ENCODE results near the gene MRPL53. TPM values are rescaled to one million over a fixed set of nuclear protein-coding genes. Genes with fewer than 3 reads are reported as not detected.
"Not testable (repeated sequence)": the region's sequence is repeated elsewhere in the genome, so short reads cannot be mapped to it uniquely, and the experiment has no call there.

Gene MRPL53
- total RNA-seq, 1 donor from 2014 or later = 61.5 TPM

DNA sequence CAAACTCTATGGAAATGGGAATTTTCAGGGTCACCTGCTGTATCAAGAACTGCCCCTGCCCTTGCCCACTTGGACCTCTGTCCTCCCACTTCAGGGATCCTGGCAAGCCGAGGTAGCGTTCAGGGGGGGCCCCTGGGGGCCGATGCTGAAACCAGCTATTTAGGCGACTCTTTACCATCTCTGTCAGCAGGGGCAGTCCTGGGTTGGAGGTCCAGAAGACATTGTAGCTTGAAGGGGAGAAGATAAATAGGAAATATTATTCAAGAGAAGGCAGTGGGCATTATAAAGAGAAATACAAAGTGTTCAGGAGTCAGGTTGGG, 9.7 kb downstream of the MRPL53 start:
- Mint-ChIP-seq H3K27me3 (ENCODE audit: unreplicated experiment) (no peaks in the 10 kb centered on the region), H3K9me3 (ENCODE audit: unreplicated experiment) (no peaks in the 10 kb centered on the region), H3K4me1 (ENCODE audit: unreplicated experiment) (peaks cover 30% of the 10 kb centered on the region), H3K4me3 (ENCODE audit: unreplicated experiment) (no peak overlapping the region), H3K36me3 (ENCODE audit: unreplicated experiment) (peaks cover 8% of the 10 kb centered on the region), H3K27ac (ENCODE audit: unreplicated experiment) (no peak overlapping the region)
- TF ChIP-seq, protein P1, sequence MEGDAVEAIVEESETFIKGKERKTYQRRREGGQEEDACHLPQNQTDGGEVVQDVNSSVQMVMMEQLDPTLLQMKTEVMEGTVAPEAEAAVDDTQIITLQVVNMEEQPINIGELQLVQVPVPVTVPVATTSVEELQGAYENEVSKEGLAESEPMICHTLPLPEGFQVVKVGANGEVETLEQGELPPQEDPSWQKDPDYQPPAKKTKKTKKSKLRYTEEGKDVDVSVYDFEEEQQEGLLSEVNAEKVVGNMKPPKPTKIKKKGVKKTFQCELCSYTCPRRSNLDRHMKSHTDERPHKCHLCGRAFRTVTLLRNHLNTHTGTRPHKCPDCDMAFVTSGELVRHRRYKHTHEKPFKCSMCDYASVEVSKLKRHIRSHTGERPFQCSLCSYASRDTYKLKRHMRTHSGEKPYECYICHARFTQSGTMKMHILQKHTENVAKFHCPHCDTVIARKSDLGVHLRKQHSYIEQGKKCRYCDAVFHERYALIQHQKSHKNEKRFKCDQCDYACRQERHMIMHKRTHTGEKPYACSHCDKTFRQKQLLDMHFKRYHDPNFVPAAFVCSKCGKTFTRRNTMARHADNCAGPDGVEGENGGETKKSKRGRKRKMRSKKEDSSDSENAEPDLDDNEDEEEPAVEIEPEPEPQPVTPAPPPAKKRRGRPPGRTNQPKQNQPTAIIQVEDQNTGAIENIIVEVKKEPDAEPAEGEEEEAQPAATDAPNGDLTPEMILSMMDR (IDR thresholded peaks at IDR 0.05) = no peak
- DNase-seq (ENCODE audit: extremely low spot score, unreplicated experiment) = no peak

DNA sequence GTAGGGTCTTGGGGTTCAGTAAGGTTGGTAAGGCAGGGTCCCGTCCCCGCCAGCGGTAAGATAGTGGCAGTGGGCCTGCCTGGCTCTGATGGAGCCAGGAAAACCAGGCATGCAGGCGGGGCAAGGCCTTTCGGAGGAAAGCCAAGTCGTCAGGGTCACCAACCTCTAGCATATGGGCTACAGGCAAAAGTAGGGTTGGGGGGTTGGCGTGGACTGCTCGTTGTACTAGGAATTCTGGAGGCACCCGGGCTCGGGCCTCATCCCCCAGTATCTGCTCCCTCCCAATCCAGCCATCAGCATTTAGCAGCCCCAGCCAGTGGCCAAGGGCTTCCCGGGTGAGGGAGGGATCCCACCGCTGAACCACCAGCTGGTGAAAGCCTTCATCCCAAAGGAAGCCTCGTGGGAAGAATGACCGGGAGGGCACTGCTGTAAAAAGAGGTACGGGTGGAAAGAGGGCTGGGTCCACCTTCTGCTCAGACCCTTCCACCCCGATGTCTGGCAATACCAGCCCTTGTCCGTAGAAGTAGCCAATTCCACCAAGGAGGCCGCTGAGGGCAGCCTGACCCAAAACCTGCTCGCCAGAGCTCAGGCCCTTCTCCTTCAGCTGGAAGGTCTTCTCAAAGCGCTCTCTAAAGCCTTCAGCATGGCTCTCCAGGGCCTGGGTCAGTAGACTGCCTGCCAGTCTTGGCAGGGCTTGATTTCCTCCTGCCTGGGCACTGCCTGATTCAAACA, 10.3 kb downstream of the MRPL53 start:
- Mint-ChIP-seq H3K4me3 (ENCODE audit: unreplicated experiment) (no peak overlapping the region), H3K27me3 (ENCODE audit: unreplicated experiment) (no peaks in the 10 kb centered on the region), H3K9me3 (ENCODE audit: unreplicated experiment) (no peaks in the 10 kb centered on the region), H3K36me3 (ENCODE audit: unreplicated experiment) (peaks cover 8% of the 10 kb centered on the region), H3K27ac (ENCODE audit: unreplicated experiment) (no peak overlapping the region), H3K4me1 (ENCODE audit: unreplicated experiment) (peaks cover 31% of the 10 kb centered on the region)
- TF ChIP-seq, protein P1 (IDR thresholded peaks at IDR 0.05) = no peak
- DNase-seq (ENCODE audit: extremely low spot score, unreplicated experiment) = no peak

DNA sequence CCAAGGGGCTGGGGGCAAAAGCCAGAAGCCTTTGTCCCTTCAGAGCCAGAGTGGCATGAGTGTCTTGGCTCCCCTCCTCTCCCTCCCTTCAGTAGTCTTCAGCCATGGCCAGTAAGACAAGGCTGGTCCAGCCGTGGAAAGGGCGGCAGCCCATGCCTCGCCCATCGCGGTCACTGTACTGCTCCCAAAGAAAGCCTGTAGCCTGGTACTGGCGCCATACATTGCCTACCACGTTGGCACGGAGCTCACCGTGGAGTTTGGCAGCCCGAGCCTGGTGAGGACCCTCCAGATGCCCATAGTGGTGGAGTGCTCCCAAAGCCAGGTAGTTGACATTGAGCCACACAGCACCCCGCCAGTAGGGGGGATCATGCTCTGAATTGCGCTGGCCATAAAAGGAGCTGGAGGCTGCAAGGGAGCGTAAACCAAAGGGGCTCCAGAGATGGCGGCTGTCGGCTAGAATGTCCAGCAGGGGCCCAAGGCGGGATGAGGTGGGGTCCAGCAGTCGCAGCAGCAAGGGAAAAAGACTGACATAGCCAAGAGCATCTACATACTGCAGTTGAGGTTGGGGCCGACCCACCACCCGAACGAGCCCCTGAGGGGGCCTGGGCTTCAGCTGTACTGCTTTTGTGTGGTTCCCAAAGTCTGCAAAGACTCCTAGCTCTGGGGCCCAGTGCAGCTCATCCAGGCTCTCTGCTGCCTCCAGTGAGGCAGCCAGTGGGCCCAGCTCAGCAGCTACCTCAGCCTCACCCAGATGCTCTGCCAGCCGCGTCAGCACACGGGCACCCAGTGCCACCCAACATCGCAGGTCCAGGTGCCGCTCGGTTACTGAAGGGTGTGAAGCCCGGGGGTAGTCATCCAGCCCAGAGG, 11.1 kb downstream of the MRPL53 start:
- Mint-ChIP-seq H3K4me1 (ENCODE audit: unreplicated experiment) (peaks cover 37% of the 10 kb centered on the region), H3K9me3 (ENCODE audit: unreplicated experiment) (no peaks in the 10 kb centered on the region), H3K27ac (ENCODE audit: unreplicated experiment) (no peak overlapping the region), H3K36me3 (ENCODE audit: unreplicated experiment) (peaks cover 8% of the 10 kb centered on the region), H3K27me3 (ENCODE audit: unreplicated experiment) (no peaks in the 10 kb centered on the region), H3K4me3 (ENCODE audit: unreplicated experiment) (no peak overlapping the region)
- TF ChIP-seq, protein P1 (IDR thresholded peaks at IDR 0.05) = no peak
- no peak for DNase-seq (ENCODE audit: extremely low spot score, unreplicated experiment)

DNA sequence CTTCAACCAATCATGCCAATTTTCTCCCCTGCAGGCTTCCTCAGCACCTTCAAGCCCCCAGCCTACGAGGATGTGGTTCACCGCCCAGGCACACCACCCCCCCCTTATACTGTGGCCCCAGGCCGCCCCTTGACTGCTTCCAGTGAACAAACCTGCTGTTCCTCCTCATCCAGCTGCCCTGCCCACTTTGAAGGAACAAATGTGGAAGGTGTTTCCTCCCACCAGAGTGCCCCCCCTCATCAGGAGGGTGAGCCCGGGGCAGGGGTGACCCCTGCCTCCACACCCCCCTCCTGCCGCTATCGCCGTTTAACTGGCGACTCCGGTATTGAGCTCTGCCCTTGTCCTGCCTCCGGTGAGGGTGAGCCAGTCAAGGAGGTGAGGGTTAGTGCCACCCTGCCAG, 12.3 kb downstream of the MRPL53 start:
- H3K36me3 Mint-ChIP-seq (ENCODE audit: unreplicated experiment); H3K9me3 Mint-ChIP-seq (ENCODE audit: unreplicated experiment); H3K27me3 Mint-ChIP-seq (ENCODE audit: unreplicated experiment); DNase-seq (ENCODE audit: extremely low spot score, unreplicated experiment); H3K27ac Mint-ChIP-seq (ENCODE audit: unreplicated experiment): not testable (repeated sequence)
- Mint-ChIP-seq H3K4me3 (ENCODE audit: unreplicated experiment) (peak overlapping the region; percentile 99), H3K4me1 (ENCODE audit: unreplicated experiment) (peaks cover 40% of the 10 kb centered on the region)

DNA sequence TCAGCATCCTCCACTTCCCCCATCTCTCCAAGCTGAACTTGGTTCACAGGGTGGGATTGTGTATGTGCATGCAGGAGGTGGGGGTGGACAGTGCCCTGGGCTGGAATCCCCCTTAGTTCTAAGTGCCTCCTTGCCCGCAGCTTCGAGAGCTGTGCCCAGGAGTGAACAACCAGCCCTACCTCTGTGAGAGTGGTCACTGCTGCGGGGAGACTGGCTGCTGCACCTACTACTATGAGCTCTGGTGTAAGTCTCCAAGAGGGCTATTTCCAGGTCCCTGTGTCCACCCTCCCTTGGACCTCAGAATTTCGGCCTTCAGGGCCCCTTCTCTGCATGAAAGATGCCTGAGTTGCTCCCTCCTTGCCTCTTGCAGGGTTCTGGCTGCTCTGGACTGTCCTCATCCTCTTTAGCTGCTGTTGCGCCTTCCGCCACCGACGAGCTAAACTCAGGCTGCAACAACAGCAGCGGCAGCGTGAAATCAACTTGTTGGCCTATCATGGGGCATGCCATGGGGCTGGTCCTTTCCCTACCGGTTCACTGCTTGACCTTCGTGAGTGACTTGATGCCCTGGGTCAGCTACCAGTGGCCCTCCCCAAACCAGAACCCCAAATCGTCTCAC, 12.9 kb downstream of the MRPL53 start:
- Mint-ChIP-seq H3K4me3 (ENCODE audit: unreplicated experiment) (peak overlapping the region; percentile 99), H3K4me1 (ENCODE audit: unreplicated experiment) (peaks cover 45% of the 10 kb centered on the region), H3K27ac (ENCODE audit: unreplicated experiment) (peak overlapping the region; percentile 98)

DNA sequence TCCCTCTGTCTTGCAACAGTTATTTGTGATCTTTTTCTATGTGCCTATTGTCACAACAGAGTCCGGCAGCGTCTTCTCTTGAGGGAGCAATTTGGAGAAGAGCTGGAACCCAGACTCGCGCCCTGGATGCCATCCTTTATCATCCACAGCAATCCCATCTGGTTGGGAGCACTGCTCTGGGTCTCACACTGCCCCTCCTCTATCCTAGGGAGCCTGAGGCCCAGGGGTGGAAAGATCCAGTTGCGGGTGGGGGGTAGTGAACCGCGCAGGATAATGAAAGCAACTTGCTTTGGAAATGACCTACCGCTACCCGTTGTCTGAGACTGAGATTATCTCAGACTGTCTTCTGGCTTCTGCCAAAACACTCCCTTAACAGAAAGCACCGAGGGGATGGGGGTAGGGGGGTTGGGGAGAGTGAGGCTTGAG, 13.5 kb downstream of the MRPL53 start:
- H3K9me3 Mint-ChIP-seq (ENCODE audit: unreplicated experiment) = no peaks in the 10 kb centered on the region
- DNase-seq (ENCODE audit: extremely low spot score, unreplicated experiment) = no peak
- H3K27me3 Mint-ChIP-seq (ENCODE audit: unreplicated experiment) = no peaks in the 10 kb centered on the region
- H3K4me3 Mint-ChIP-seq (ENCODE audit: unreplicated experiment) = peak overlapping the region; percentile 99
- H3K36me3 Mint-ChIP-seq (ENCODE audit: unreplicated experiment) = peaks cover 8% of the 10 kb centered on the region
- peak overlapping the region; percentile 98 for H3K27ac Mint-ChIP-seq (ENCODE audit: unreplicated experiment)
- H3K4me1 Mint-ChIP-seq (ENCODE audit: unreplicated experiment) = peaks cover 45% of the 10 kb centered on the region
- TF ChIP-seq, protein P1 (IDR thresholded peaks at IDR 0.05) = no peak

More for the DNA sequence above, 12.9 kb downstream of the MRPL53 start:
- not testable (repeated sequence) for DNase-seq (ENCODE audit: extremely low spot score, unreplicated experiment); H3K9me3 Mint-ChIP-seq (ENCODE audit: unreplicated experiment); H3K27me3 Mint-ChIP-seq (ENCODE audit: unreplicated experiment); H3K36me3 Mint-ChIP-seq (ENCODE audit: unreplicated experiment)

Measured in osteocyte (in vitro differentiated cells).